HG02763 (cell line): Measurements from ENCODE around the gene S100A14.

ENCODE experiments used
- ATAC-seq: cut with Tn5 transposase; IDR thresholded peaks from one replicate; pipeline ENCODE4 v1.9.1; 2021; ENCODE audit warnings: mild to moderate bottlenecking, moderate library complexity; ENCODE audit not compliant: unreplicated experiment

Gene S100A14

DNA sequence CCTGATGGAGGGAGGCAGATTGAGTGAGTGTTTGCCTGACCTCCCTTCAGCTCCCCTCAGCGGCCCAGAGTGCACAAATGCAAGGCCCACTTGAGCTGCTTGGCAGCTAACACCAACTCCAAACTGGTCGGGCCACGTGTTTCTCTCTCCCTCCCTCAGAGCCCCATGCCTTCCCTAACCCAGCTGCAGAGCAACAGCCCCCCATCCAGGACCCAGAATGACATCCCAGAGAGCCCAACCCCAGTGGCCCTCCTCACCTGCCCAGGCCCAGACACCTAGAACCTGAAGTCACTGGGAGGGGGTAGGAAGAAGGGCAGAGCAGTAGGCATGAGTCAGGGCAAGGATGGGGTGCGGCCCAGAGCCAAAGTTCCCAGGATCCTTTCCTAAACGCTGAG, 789 bp upstream of the S100A14 start:
- no peak for ATAC-seq

GRCh38 chr1:153615406-153615805, 719 bp downstream of the S100A14 start:
- ATAC-seq: no peak

- ATAC-seq: no peak
These were observed 1.2 kb downstream of the S100A14 start for GRCh38 chr1:153614906-153615305.

GRCh38 chr1:153614189-153614900, 1.8 kb downstream of the S100A14 start:
- ATAC-seq: no peak

GRCh38 chr1:153613406-153613805, 2.7 kb downstream of the S100A14 start:
- no peak for ATAC-seq

GRCh38 chr1:153612755-153613331, 3.3 kb downstream of the S100A14 start, which contains the start of gene S100A16:
TSS of gene S100A16 (minus strand) at chr1:153613137. CDS start at chr1:153608151, 4,986 bp downstream.
- ATAC-seq: no peak

DNA sequence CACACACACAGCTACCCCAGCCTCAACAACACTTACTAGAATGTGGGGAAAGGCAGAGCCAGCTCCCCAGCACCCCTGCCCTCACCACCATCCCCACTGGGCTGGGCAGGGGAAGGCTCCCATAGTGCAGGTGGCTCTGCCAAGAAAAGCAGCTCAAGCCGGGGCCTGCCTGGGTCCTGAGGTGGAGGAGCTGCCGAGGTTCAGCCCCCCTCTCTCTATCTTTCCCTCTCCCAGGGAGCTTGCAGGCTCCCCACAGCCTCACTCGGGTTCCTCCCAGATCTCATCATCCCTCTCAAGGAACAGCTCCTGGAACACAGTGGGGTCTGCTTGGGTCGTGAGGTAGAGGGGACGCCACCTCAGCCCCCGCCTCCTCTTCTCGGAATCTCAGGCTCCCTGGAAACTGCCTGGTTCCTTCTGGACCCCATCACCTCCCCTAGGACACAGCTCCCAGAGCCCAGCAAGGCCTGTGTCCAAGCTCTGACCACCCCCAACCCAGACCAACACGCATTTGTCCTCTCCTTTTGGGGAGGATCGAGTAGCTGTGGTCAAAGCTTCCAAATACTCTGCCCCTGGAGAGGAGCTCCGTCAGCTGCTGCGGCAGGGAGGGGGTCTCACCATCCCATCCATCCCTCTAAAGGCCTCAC, 3.9 kb downstream of the S100A14 start:
- ATAC-seq: no peak

GRCh38 chr1:153611356-153611755, 4.8 kb downstream of the S100A14 start:
- ATAC-seq: no peak

DNA sequence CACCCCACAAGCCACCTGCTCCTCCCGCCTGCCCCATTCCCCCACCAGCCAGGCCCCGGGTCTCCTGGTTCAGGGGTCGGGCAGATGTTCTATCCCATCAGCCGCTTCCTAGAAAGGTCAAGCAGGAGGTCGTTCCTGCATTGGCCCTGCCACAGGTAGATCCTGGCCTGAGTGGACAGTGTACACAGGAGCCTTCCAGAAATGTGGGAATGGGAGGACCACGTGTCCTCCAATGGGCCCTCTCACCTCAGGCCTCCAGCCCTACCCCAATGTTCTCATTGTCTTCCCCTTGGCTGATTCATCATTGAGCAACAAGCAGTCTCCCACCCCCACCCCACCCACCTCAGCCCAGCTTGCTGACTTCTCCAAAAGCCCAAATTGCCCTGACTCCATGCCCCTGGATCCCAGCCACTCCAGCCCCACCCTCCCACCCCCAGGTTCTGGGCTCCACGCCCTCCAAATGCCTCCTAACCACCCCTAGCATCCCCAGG, 5.3 kb downstream of the S100A14 start:
- no peak for ATAC-seq

DNA sequence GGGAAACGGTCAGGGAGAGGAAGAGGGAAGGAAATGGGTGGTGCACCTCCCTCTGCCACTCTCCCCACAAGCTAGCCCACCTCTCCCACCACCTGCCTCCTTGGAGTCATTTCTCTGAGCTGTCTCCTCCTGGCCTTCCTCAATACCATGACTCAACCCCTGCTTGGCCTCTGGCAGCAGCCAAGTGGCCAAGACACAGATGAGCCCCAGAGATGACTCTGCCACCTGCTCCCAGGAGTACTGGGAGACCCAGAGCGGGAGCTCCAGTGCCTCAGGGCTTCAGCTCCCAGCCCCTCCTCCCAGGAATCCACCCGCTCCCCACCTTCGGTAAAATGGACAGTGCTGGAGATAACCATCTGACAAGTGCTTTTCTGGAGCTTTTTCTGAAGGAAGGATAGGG, 5.8 kb downstream of the S100A14 start:
- ATAC-seq: no peak

DNA sequence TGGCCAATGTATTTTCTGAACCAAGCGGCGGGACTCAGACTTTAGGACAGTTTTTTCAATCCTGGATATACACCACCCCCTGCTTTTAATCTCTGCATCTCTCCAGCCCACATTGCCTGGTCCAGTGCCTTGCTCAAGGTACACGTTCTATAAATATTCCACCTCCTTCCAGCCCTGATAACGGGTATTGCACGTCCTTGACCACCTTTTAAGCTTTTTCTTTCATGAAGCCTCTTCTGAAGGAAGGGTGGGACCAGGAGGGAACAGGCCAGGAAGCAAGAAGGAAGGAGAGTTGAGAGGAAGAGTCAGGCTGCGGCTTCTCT, 6.6 kb downstream of the S100A14 start:
- ATAC-seq: no peak

- no peak for ATAC-seq
These were observed 7.2 kb downstream of the S100A14 start for GRCh38 chr1:153608742-153609584.

DNA sequence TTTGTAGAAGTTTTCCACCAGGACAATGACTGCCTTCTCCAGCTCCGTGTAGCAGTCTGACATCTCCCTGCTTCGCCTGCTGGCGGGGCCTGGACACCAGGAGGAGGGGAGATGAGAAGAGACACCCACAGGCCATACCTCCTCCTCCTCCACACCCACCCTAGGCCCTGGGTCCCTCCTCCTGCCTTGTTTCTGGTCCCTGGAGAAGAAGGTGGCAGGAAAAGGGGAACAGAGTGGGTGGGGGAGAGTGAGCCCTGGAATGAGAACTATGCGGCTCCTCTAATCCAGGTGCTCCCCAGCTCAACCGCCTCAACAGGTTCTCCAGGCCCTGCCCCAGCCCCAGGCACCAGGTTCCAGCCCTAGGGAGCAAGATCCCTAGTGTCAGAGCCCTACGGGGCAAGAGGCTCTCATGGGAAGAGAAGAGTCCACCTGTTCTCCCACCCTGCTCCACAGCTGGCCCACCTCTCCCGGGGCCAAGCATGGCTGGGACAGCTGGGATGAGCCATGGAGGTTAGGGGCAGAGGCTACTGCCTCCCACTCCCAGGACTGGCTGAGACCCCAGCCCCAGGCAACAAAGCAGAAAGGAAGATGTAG, 7.9 kb downstream of the S100A14 start:
- no peak for ATAC-seq

DNA sequence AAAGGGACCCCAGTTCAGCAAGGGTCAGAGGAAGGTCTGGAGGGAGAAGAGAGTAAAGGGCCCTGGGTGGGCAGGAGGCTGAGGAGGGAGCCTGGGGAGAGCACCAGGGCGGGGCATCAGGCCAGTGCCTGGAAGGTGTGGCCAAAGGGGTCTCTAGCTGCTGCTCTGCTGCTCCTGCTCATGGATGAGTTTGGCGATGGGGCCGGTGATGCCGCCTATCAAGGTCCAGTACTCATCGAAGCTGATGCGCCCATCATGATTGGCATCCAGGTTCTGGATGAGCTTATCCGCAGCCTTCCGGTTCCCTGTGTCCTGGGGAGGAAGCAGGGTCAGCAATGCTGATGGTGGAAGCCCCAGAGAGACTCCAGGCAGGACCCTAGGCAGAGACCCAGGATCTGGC, 8.7 kb downstream of the S100A14 start:
- ATAC-seq: no peak

DNA sequence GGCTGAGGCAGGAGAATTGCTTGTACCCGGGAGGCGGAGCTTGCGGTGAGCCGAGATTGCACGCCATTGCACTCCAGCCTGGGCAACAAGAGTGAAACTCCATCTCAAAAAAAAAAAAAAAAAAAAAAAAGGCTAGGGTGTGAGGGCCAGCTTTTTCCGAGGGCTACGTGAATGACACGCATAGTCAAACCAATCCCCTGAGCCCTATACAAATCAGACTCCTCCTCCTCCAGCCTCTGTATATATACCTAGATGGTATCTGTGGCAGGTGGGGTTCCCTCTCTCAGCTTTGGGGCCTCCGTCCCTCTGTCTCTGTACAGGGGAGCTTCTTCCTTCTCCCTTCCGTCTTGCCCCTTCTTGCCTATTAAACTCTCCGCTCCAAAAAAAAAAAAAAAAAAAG, 9.9 kb downstream of the S100A14 start:
- no peak for ATAC-seq

DNA sequence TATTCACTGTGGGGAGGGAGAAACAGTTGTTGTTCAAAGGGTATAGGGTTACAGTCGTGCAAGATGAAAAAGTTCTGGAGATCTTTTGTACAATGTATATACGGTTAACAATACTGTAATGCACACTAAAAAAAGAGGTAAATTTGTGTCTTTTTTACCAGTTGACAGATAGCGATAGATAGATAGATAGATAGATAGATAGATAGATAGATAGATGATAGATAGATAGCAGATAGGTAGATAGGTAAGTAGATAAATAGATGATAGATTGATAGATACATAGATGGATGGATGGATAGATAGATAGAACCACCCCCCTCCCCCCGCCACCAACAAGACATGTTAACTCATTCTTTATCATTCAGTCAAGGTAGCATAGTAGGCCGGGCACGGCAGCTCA, 13.4 kb downstream of the S100A14 start:
- ATAC-seq: no peak

GRCh38 chr1:153599847-153600246, 16.3 kb downstream of the S100A14 start:
- no peak for ATAC-seq

DNA sequence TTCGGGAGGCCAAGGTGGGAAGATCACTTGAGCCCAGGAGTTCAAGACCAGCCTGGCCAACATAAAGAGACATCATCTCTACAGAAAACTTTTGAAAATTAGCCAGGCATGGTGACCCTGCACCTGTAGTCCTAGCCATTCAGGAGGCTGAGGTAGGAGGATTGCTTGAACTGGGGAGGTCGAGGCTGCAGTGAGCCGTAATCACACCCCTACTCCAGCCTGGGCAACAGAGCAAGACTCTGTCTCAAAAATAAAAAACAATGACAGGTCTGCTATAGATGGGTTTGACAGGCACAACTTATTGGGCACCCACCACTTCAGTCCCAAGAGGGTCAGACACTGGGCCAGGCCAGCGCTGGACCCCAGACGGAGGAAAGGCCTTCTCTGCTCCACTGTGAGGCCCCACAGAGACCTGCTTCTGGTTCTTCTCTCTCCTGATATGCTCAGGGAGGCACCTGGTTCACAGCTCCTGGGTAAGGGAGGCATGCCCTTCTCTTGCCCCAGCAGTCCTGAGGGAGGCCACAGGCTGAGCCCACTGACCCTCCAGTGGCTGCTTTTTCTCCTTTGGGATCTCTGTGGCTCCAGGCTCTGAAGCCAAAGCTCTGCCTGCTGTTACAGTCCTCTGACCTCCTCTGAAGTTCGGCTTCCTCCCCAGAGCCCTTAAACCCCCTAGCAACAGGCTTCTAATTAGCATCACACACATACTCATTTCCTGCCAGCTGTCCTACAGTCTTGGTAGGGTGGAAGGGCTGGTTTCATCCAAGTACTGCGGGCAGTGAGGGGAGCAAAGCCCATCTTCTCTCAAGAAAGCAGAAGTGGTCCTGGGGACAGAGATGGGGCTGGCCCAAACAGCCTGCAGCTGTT, 17.6 kb downstream of the S100A14 start:
- ATAC-seq: peak; percentile 94

DNA sequence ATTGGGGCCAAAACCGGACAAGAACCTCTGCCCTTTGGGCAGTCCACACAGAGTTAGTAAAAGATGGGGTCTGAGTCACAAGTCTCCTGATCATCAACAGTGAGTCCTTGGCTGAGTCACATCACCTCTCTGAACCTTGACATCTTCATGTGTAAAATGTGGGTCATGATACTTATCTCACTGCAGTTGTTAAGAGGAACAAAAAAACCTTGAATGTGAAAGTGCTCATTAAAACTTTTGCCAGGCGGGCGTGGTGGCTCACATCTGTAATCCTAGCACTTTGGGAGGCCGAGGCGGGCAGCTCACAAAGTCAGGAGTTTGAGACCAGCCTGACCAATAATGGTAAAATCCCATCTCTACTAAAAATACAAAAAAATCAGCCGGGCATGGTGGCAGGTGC, 18.9 kb downstream of the S100A14 start:
- ATAC-seq: no peak

- no peak for ATAC-seq
These were observed 23.4 kb downstream of the S100A14 start for GRCh38 chr1:153592748-153593147.
